Liver (tissue), 3 donors: ENCODE measurements around the gene TMEM43.

Experiments used
- EGR1 ChIP-seq, 2 donors: IDR thresholded peaks; 2 replicates each; pipeline ENCODE4 v1.6.1; 2016 to 2018; ENCODE audit warnings: antibody characterized with exemption in 2 of 2, low read depth in 2 of 2
- FOXA1 ChIP-seq: IDR thresholded peaks from 2 replicates; pipeline ENCODE4 v1.6.1; 2016; ENCODE audit warnings: antibody characterized with exemption
- GABPA ChIP-seq, 2 donors: IDR thresholded peaks in 1 of 2; conservative IDR thresholded peaks in 1 of 2; 2 replicates each; pipeline ENCODE4 v1.6.1; 2016; ENCODE audit warnings: antibody characterized with exemption in 2 of 2, mild to moderate bottlenecking in 1 of 2, moderate library complexity in 1 of 2
- HNF4G ChIP-seq: IDR thresholded peaks from 2 replicates; pipeline ENCODE4 v1.6.1; 2016; ENCODE audit warnings: antibody characterized with exemption
- JUND ChIP-seq, 2 donors: IDR thresholded peaks; 2 replicates each; pipeline ENCODE4 v1.6.1; 2016; ENCODE audit warnings: antibody characterized with exemption in 2 of 2
- MAX ChIP-seq: IDR thresholded peaks from 2 replicates; pipeline ENCODE4 v1.6.1; 2016; ENCODE audit warnings: antibody characterized with exemption
- RAD21 ChIP-seq, 2 donors: IDR thresholded peaks; 2 replicates each; pipeline ENCODE4 v1.6.1; 2016; ENCODE audit warnings: antibody characterized with exemption in 2 of 2, mild to moderate bottlenecking in 2 of 2
- REST ChIP-seq: IDR thresholded peaks from 2 replicates; pipeline ENCODE4 v1.6.1; 2016; ENCODE audit warnings: antibody characterized with exemption, mild to moderate bottlenecking
- RXRA ChIP-seq, 2 donors: IDR thresholded peaks; 2 replicates each; pipeline ENCODE4 v1.6.1; 2017 to 2018; ENCODE audit warnings: antibody characterized with exemption in 2 of 2, mild to moderate bottlenecking in 1 of 2
- TAF1 ChIP-seq: conservative IDR thresholded peaks from 2 replicates; pipeline ENCODE4 v1.6.1; 2016; ENCODE audit warnings: antibody characterized with exemption, mild to moderate bottlenecking
- YY1 ChIP-seq: IDR thresholded peaks from 2 replicates; pipeline ENCODE4 v1.6.1; 2016; ENCODE audit warnings: antibody characterized with exemption, mild to moderate bottlenecking
- TF ChIP-seq, protein P1 (sequence below): fragments of 150-350 bp; IDR thresholded peaks from 2 replicates; pipeline ENCODE4 v1.5.1; 2017; ENCODE audit warnings: improper control_type of control experiment, low read depth, low read length; ENCODE audit not compliant: missing input control
- TF ChIP-seq, protein P2 (sequence below): IDR thresholded peaks from 2 replicates; pipeline ENCODE4 v1.6.1; 2016; ENCODE audit warnings: antibody characterized with exemption
- TF ChIP-seq, protein P3 (sequence below): IDR thresholded peaks from 2 replicates; pipeline ENCODE4 v1.6.1; 2016; ENCODE audit warnings: antibody characterized with exemption
- donor health status: healthy.
- donor health status: healthy.

DNA sequence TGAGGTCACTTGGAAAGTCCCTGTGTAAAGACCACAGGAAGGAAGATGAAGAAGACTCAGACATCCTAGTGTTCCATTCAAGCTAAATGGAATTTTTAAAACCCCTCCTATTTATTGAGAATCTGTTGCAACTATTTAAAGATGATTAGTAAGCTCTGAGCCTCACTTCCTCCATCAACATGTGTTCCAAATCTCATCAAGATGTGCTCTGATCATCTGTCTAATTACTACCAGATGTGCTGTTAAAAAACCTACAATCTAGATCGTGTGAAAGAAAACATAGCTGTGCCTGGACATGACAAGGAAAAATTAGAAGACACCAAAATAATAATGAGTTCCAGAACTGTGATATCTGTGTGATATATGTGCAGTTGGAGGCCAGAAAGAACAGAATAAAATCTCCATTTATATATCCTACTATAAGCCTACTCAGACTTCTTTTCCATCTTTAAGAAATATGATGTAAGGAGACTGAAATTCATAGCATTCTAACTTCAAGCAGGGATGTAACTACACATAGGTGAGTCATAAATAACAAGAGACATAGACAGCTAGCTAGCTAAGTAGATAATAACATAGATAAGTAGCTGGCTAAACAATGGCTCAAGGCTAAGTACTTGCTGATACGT is 45.8 kb downstream of the TMEM43 start:
- TF ChIP-seq, protein P1, sequence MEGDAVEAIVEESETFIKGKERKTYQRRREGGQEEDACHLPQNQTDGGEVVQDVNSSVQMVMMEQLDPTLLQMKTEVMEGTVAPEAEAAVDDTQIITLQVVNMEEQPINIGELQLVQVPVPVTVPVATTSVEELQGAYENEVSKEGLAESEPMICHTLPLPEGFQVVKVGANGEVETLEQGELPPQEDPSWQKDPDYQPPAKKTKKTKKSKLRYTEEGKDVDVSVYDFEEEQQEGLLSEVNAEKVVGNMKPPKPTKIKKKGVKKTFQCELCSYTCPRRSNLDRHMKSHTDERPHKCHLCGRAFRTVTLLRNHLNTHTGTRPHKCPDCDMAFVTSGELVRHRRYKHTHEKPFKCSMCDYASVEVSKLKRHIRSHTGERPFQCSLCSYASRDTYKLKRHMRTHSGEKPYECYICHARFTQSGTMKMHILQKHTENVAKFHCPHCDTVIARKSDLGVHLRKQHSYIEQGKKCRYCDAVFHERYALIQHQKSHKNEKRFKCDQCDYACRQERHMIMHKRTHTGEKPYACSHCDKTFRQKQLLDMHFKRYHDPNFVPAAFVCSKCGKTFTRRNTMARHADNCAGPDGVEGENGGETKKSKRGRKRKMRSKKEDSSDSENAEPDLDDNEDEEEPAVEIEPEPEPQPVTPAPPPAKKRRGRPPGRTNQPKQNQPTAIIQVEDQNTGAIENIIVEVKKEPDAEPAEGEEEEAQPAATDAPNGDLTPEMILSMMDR: no peak
- TF ChIP-seq EGR1 (IDR thresholded peaks at IDR 0.05; ENCODE audit: low read depth in 2 of 2): no peak
- no peak for TF ChIP-seq RAD21 (IDR thresholded peaks at IDR 0.05)
- no peak for TF ChIP-seq RXRA (IDR thresholded peaks at IDR 0.05)
- no peak for TF ChIP-seq REST
- no peak for TF ChIP-seq JUND (IDR thresholded peaks at IDR 0.05)
- no peak for TF ChIP-seq FOXA1
- no peak for TF ChIP-seq GABPA (IDR thresholded peaks at IDR 0.05 in 1 of 2, conservative IDR thresholded peaks at IDR 0.05 in 1 of 2)
- TF ChIP-seq, protein P2, sequence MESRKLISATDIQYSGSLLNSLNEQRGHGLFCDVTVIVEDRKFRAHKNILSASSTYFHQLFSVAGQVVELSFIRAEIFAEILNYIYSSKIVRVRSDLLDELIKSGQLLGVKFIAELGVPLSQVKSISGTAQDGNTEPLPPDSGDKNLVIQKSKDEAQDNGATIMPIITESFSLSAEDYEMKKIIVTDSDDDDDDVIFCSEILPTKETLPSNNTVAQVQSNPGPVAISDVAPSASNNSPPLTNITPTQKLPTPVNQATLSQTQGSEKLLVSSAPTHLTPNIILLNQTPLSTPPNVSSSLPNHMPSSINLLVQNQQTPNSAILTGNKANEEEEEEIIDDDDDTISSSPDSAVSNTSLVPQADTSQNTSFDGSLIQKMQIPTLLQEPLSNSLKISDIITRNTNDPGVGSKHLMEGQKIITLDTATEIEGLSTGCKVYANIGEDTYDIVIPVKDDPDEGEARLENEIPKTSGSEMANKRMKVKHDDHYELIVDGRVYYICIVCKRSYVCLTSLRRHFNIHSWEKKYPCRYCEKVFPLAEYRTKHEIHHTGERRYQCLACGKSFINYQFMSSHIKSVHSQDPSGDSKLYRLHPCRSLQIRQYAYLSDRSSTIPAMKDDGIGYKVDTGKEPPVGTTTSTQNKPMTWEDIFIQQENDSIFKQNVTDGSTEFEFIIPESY: no peak
- TF ChIP-seq, protein P3, sequence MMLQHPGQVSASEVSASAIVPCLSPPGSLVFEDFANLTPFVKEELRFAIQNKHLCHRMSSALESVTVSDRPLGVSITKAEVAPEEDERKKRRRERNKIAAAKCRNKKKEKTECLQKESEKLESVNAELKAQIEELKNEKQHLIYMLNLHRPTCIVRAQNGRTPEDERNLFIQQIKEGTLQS: no peak
- TF ChIP-seq YY1: no peak
- TF ChIP-seq TAF1: no peak
- no peak for TF ChIP-seq MAX
- TF ChIP-seq HNF4G: no peak
